SJCRH30 (cell line): ENCODE data around the gene SAPCD2. TPM values are rescaled to one million over a fixed set of nuclear protein-coding genes. Genes with fewer than 3 reads are reported as not detected.

ENCODE experiments used
- DNase-seq, 2 experiments: peaks; one replicate each; pipeline ENCODE4 v3.0.0-alpha.2; 2015 to 2020
- H3K27ac ChIP-seq: fragments of 250-450 bp; sonication (Bioruptor Pico); 2 replicates; pipeline ENCODE4 v1.5.1; 2020; ENCODE audit warnings: mild to moderate bottlenecking, moderate library complexity
- H3K27me3 ChIP-seq: fragments of 250-450 bp; sonication (Bioruptor Pico); 2 replicates; pipeline ENCODE4 v1.5.1; 2020; ENCODE audit warnings: mild to moderate bottlenecking, moderate library complexity
- H3K36me3 ChIP-seq: fragments of 250-450 bp; sonication (Bioruptor Pico); 2 replicates; pipeline ENCODE4 v1.5.1; 2020; ENCODE audit warnings: mild to moderate bottlenecking, moderate library complexity
- H3K4me1 ChIP-seq: fragments of 250-450 bp; sonication (Bioruptor Pico); 2 replicates; pipeline ENCODE4 v1.5.1; 2020; ENCODE audit warnings: mild to moderate bottlenecking, moderate library complexity
- H3K4me3 ChIP-seq: fragments of 250-450 bp; sonication (Bioruptor Pico); 2 replicates; pipeline ENCODE4 v1.5.1; 2020; ENCODE audit warnings: mild to moderate bottlenecking, moderate library complexity
- H3K9me3 ChIP-seq: fragments of 250-450 bp; sonication (Bioruptor Pico); replicated peaks from 2 replicates; pipeline ENCODE4 v1.5.1; 2020; ENCODE audit warnings: mild to moderate bottlenecking, moderate library complexity
- total RNA-seq: library from RNA; depleted of rRNA; stranded (reverse); fragments of >200 nt; shearing (Covaris generic); gene quantifications from 2 replicates; pipeline ENCODE4 v1.2.3, GENCODE V29; 2014

The SAPCD2 gene
- total RNA-seq, 1 experiment from 2014 or later, result 69.7 TPM

DNA sequence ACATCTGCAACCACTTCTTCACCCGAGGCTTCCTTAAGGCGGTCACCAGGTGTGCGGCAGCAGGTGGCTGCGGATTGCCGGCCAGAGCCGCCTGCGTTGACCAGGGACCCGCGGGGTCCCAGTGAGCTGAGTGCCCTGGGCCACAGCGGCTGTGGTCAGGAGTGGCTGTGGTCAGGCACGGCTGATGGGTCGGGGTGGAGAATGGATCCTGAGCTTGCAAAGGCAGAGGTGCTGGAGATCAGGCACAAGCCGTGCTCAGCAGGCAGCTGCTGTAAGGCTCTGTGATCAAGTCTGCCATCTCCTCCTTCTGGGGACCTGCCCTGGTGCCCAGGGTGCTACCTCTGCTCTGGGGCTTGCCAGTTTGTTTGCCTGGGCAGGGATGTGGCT, 9.0 kb upstream of the SAPCD2 start:
- Histone ChIP-seq H3K4me3 (no peak overlapping the region), H3K9me3 (no peaks in the 10 kb centered on the region), H3K4me1 (peaks cover 16% of the 10 kb centered on the region), H3K27ac (no peak overlapping the region), H3K27me3 (no peaks in the 10 kb centered on the region), H3K36me3 (peaks cover 8% of the 10 kb centered on the region)
- no peak for DNase-seq

DNA sequence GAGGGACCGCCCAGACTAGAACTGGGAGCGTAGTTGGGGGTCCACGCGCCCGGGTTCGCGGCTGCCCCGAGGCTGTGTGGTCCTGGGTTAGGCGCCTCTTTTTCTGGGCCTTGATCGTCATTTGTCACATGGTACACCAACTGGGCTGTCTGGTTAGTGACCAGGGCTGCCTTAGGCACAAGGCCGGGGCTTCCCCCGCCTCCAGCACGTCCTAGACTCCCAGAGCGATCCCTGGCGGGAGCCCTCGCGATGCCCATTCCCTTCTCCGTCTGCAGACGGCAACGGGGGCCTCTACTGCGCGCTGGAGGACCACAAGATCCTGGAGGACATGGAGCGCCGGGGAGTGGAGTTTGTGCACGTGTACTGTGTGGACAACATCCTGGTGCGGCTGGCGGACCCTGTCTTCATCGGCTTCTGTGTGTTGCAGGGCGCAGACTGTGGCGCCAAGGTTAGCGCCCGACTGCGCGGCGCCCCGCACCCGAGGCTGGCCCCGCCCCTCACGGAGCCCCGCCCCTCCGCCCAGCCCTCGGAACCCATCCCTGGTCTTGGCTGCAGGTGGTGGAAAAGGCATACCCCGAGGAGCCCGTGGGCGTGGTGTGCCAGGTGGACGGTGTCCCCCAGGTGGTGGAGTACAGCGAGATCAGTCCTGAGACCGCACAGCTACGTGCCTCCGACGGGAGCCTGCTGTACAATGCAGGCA, 8.5 kb upstream of the SAPCD2 start:
- H3K27ac ChIP-seq, result no peak overlapping the region
- peaks cover 8% of the 10 kb centered on the region for H3K36me3 ChIP-seq
- no peak for DNase-seq
- no peaks in the 10 kb centered on the region for H3K27me3 ChIP-seq
- no peaks in the 10 kb centered on the region for H3K9me3 ChIP-seq
- peaks cover 11% of the 10 kb centered on the region for H3K4me1 ChIP-seq
- no peak overlapping the region; the same call in 1 of the 2 replicates for H3K4me3 ChIP-seq

DNA sequence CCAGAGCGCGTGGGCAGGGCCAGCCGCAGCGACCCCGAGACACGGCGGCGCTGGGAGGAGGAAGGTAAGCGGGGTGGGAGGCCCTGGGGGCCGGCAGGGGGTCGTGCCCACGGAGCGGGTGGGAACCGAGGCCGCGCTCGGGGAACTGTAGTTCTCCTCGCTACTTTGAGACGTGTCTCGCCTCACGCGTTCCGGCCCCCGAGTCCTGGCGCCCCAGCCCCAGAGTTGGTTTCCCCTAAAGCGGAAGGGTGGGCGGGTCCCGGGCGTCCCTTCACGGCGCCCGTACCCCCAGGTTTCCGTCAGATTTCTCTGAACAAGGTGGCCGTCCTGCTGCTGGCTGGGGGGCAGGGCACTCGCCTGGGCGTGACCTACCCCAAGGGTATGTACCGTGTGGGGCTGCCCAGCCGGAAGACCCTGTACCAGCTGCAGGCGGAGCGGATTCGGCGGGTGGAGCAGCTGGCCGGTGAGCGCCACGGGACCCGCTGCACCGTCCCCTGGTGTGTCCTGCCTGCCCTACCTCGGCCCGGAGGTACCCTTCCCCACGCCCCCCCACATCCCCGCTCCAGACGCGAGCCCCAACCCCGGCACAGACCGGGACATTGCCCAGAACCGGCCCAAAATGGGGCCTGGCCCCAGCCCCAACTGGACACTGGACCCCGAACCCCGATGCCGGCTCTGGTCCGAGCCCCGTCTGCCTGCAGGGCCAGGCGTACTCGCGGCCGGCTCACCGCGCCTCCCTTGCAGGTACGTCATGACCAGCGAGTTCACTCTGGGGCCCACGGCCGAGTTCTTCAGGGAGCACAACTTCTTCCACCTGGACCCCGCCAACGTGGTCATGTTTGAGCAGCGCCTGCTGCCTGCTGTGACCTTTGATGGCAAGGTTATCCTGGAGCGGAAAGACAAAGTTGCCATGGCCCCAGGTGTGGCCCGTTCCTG, 7.7 kb upstream of the SAPCD2 start:
- Histone ChIP-seq H3K27me3 (no peaks in the 10 kb centered on the region), H3K9me3 (no peaks in the 10 kb centered on the region), H3K36me3 (peaks cover 8% of the 10 kb centered on the region), H3K27ac (no peak overlapping the region; the same call in 1 of the 2 replicates), H3K4me1 (peaks cover 4% of the 10 kb centered on the region), H3K4me3 (peak overlapping the region; percentile 68)
- DNase-seq, result peak in 1 of 2 experiments; percentile 54

DNA sequence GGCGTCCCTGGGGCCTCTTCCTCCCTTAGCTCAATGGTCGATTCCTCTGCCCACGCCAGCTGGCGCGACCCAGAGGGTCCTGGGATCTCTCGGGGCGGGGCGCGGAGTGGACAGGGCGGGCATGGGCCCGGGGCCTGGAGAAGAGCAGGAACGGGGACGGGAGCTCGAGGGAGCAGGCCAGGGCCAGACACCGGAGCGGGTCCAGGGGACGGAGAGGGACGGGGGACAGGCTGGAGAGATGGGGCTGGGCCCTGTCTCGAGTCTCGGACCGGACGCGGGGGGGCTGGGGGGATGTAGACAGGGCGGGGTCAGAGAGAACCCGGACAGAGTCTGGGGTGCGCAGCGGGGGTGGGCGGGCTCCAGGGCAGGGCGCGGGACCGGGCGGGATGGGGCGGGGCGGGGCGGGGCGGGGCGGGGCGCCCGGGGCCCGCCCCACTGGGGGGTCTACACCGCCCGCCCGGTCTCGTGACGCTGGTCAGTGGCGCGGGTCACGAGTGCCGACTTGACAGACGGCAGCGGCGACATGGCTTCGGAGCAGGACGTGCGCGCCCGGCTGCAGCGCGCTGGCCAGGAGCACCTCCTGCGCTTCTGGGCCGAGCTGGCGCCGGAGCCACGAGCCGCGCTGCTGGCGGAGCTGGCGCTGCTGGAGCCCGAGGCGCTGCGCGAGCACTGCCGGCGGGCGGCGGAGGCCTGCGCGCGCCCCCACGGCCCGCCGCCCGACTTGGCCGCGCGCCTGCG, 6.8 kb upstream of the SAPCD2 start, which contains the start of gene UAP1L1:
TSS of gene UAP1L1 (plus strand) at position 508 of the 738 bp plus-strand sequence. CDS start at position 524, 16 bp downstream.
- Histone ChIP-seq H3K4me1 (no peaks in the 10 kb centered on the region), H3K36me3 (peaks cover 8% of the 10 kb centered on the region), H3K9me3 (no peaks in the 10 kb centered on the region), H3K27me3 (no peaks in the 10 kb centered on the region), H3K27ac (peak within 1 kb of the TSS; percentile 70), H3K4me3 (peak within 1 kb of the TSS; percentile 68)
- peak; percentile 85 to 93 for DNase-seq

DNA sequence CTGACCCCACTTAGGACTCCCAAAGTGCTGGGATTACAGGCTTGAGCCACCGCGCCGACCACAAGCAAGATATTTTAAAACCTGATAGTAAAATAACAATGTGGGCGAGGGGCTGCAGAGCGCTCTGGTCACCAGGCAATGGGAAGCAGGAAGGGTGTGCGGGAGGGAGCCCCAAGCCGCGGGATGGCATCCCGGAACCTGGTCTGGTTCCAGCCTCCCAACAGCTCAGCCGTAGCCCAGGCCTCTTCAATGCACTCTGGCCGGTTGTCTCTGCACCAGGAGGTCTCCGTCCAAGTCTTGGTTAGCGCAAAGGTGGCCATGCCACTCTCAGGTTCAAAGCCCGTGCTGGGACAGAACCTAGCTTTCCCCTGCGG, 6.3 kb upstream of the SAPCD2 start:
- H3K9me3 ChIP-seq, result no peaks in the 10 kb centered on the region
- peak overlapping the region; percentile 68 for H3K4me3 ChIP-seq
- peaks cover under 1% of the 10 kb centered on the region for H3K4me1 ChIP-seq
- H3K36me3 ChIP-seq, result peaks cover 8% of the 10 kb centered on the region
- no peaks in the 10 kb centered on the region for H3K27me3 ChIP-seq
- H3K27ac ChIP-seq, result peak overlapping the region; percentile 70
- no peak for DNase-seq

DNA sequence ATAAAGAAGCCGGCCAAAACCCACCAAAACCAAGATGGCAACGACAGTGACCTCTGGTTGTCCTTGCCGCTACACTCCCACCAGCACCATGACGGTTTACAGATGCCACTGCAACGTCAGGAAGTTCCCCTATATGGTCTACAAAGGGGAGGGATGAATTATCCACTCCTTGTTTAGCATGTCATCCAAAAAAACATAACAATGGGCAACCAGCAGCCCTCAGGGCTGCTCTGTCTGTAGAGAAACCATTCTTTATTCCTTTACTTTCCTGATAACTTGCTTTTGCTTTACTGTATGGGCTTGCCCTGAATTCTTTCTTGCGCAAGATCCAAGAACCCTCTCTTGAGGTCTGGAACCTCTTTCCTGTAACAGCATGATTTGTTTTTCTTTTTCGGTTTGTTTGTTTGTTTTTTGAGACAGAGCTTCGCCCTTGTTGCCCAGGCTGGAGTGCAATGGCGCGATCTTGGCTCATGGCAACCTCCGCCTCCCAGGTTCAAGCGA, 5.0 kb upstream of the SAPCD2 start:
- no peak overlapping the region for H3K4me3 ChIP-seq
- peaks cover 8% of the 10 kb centered on the region for H3K36me3 ChIP-seq
- H3K9me3 ChIP-seq, result no peaks in the 10 kb centered on the region
- H3K4me1 ChIP-seq, result peaks cover 11% of the 10 kb centered on the region
- no peak for DNase-seq
- H3K27ac ChIP-seq, result no peak overlapping the region
- no peaks in the 10 kb centered on the region for H3K27me3 ChIP-seq

DNA sequence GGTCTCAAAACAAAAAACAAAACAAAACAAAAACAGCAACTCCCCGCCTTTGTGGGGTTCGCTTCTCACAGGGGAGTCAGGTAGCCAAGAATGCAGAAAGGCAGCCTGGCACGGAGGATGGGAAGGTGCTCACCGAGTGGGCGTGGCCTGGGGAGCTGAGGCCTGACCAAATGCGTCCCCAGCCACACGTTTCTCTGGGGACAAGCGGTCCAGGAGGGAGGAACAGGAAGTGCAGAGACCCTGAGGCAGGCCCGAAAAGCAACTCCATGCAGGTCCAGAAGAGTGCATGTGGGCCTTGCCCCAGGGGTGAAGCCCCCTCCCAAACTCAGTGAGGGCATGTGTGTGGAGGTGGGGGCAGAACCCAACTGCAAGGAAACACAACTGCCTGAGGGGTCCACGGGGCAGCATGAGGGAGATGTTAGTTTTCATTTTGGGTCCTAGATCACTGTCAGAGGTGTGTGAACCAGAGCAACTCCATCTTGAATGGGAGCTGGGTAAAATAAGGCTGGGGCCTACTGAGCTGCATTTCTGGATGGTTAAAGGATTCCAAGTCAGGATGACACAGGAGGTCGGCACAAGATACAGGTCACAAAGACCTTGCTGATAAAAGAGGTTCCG, 4.4 kb upstream of the SAPCD2 start:
- no peak for DNase-seq
- no peak overlapping the region for H3K4me3 ChIP-seq
- H3K9me3 ChIP-seq, result no peaks in the 10 kb centered on the region
- H3K27me3 ChIP-seq, result no peaks in the 10 kb centered on the region
- H3K27ac ChIP-seq, result no peak overlapping the region
- peaks cover 5% of the 10 kb centered on the region for H3K36me3 ChIP-seq
- peaks cover 11% of the 10 kb centered on the region for H3K4me1 ChIP-seq

DNA sequence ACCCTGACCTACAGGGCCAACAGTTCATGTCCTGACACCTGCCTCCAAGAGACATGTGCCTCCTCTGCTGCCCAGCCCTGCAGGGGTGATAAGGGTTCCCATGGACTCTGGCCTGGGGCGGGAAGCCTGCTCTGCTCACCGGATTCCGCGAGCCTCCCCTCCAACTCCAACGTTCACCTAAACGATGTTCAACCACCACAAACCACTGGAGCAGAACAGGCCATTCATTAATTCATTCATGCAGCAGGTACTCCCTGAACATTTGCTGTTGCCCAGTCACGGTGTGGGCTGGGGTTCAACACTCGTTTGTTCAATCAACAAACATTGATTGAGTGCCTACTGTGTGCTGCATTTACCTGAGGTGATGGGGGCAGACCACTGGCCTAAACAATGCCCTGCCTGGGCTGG, 3.6 kb upstream of the SAPCD2 start:
- Histone ChIP-seq H3K9me3 (no peaks in the 10 kb centered on the region), H3K27me3 (no peaks in the 10 kb centered on the region), H3K4me3 (no peak overlapping the region), H3K4me1 (peaks cover 11% of the 10 kb centered on the region), H3K36me3 (no peaks in the 10 kb centered on the region), H3K27ac (no peak overlapping the region)
- DNase-seq, result no peak

DNA sequence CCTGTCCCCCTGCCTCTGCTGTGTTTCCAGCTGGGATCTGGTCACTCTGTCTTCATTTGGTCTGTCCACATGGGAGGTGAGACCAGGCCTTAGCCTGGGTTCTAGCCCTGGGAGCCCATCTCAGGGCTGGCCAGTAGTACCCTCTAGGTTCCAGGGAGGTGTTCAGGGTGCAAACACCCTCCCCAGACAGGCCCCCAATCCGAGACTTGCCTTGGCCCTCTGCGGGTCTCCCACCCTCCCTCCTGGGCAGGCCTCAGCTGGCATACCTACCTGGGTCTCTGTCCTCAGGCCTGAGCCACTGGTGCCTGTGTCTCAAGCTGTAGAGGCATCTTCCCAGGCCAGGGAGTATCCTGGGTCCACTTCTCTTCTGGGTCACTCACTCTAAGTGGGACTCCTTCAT, 925 bp upstream of the SAPCD2 start:
- Histone ChIP-seq H3K27ac (peak overlapping the region; percentile 45), H3K4me3 (peak overlapping the region; percentile 68), H3K27me3 (no peaks in the 10 kb centered on the region), H3K9me3 (no peaks in the 10 kb centered on the region), H3K36me3 (no peaks in the 10 kb centered on the region), H3K4me1 (peaks cover 11% of the 10 kb centered on the region)
- DNase-seq, result no peak

DNA sequence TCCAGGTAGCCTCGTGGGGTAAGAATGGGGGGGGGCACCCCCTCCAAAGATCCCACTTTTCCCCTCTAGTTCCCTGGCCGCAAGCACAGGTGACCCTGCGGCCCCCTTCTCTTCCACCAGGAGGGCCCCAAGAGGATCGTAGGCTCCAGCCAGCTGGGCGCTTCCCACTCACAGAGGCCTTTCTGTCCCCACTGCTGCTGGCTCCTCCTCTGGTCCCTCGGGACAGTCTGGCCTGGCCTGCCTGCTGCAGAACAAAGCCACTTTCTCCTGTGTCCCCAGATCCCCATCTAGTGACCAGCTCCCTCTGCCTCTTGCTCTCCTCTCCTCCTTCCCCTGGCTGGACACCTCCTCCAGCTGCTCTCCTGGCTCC, 534 bp upstream of the SAPCD2 start:
- H3K27me3 ChIP-seq, result no peaks in the 10 kb centered on the region
- H3K36me3 ChIP-seq, result no peaks in the 10 kb centered on the region
- peak overlapping the region; percentile 68 for H3K4me3 ChIP-seq
- no peaks in the 10 kb centered on the region for H3K9me3 ChIP-seq
- peak overlapping the region; percentile 45 for H3K27ac ChIP-seq
- peaks cover 11% of the 10 kb centered on the region for H3K4me1 ChIP-seq
- DNase-seq, result peak; percentile 88 to 91

DNA sequence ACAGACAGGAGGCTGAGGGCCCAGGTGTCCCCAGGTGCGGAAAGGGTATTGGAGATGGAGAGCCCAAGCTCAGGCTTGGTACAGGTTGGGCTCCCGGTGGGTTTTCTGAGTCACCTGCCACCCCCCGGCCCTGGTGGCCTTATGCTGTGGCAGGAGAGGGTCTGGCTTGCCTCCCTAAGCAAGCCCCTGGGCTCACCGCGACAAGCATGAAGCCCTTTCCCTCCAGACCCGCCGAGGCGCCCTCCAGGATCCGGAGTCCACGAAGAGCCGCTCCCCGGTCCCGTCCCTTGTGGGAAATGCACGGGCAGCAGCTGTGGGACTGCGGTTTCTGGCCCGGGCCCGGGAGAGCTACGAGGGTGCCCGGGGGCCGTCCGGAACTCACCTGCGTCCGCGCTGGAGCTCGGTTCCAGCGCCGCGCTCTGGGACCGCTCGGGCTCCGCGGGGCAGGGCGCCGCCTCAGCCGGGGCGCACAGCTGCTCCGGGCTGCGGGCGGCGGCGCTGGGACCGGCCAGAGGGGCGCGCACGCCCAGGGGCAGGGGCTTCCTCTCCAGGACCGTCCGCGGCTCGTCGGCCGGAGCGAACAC, 757 bp downstream of the SAPCD2 start:
- no peaks in the 10 kb centered on the region for H3K9me3 ChIP-seq
- no peak overlapping the region for H3K27ac ChIP-seq
- H3K4me1 ChIP-seq, result peaks cover 11% of the 10 kb centered on the region
- no peaks in the 10 kb centered on the region for H3K27me3 ChIP-seq
- 0 out of 2 replicates have a peak, but pooled peaks cover 7% of the 10 kb centered on the region for H3K36me3 ChIP-seq
- peak overlapping the region; percentile 68 for H3K4me3 ChIP-seq
- no peak for DNase-seq

DNA sequence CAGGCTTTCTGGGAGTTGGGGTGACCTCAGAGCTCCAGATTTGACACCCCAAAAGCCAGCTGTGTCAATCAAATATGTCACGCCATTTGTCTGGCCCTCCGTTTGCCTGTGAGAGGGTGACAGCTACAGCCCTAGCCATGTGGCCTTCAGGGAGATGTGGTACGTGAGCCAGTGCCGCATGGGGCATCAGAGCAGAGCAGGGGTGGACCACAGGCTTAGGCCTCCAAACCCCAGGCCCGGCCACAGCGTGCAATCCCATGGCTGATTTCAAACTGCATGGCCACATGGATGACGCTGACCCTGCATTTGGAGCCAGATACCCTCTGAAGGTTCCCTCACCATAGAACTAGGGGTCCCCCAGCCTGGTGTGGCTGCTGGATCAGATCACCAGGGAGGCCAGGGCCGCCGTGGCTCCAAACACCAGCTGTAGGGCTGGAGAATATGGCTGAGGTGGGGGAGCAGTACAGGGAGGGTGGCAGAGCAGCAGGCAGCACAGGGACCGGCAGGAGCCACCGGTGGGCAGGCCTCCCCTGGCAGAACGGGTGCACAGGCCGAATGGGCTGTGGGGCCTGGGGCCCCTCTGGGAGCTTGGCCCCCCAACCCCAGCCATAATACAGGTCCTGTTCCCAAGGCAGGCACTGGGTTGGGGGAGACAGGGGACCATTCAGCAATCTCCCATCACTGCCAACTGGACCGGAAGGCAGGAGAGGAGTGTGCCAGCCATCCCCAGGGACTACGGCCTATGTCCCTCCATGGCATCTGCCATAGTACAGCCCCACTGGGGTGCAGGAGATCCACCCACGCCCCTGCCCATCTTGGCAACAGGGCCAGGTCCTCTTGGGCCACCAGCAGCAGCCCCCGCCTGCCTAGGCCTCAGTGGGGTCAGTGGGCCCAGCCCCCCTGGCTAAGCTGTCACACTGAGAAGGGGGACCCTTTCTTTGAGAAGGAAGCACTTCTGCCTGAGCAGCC, 1.5 kb downstream of the SAPCD2 start:
- no peaks in the 10 kb centered on the region for H3K9me3 ChIP-seq
- DNase-seq, result no peak
- peaks cover 15% of the 10 kb centered on the region for H3K4me1 ChIP-seq
- no peaks in the 10 kb centered on the region for H3K27me3 ChIP-seq
- no peak overlapping the region for H3K27ac ChIP-seq
- H3K4me3 ChIP-seq, result peak overlapping the region; percentile 68
- 0 out of 2 replicates have a peak, but pooled peaks cover 9% of the 10 kb centered on the region for H3K36me3 ChIP-seq
